ENCODE measurements around the gene ANKRD17.

Gene ANKRD17

GRCh38 chr4:73181231-73181630 is 77.4 kb downstream of the ANKRD17 start:
- TF ChIP-seq USF1 (IDR thresholded peaks at IDR 0.05): no peak
- TF ChIP-seq RAD21 (IDR thresholded peaks at IDR 0.05; ENCODE audit: low read depth): no peak
- no peak for TF ChIP-seq MAX (IDR thresholded peaks at IDR 0.05)

DNA sequence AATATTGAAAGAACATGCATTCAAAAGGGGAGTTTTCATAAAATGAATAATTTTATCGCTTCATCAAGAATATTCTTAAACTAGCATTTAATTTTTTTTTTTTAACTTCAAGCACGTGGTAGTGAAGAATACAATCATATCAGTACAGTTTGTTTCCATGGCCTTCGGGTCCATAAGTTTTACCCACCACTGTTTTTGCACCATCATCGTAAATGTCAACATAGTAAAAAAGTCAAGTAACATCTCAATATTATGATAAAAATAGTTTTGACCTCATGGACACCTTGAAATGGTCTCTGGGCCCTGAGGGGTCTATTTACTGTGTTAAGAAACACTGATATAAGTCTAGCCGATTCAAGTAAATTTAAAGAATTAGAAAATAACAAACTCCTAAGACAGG is 80.2 kb downstream of the ANKRD17 start:
- TF ChIP-seq EP300 (IDR thresholded peaks at IDR 0.05; ENCODE audit: borderline replicate concordance) (no peak), USF1 (IDR thresholded peaks at IDR 0.05) (no peak), YY1 (IDR thresholded peaks at IDR 0.05; ENCODE audit: low read depth) (no peak), RAD21 (IDR thresholded peaks at IDR 0.05; ENCODE audit: low read depth) (no peak), ZBTB7A (IDR thresholded peaks at IDR 0.05; ENCODE audit: low read depth) (no peak), EGR1 (IDR thresholded peaks at IDR 0.05) (no peak), TEAD4 (IDR thresholded peaks at IDR 0.05) (no peak), CREB1 (IDR thresholded peaks at IDR 0.05; ENCODE audit: low read depth) (no peak), REST (IDR thresholded peaks at IDR 0.05; ENCODE audit: low read depth) (no peak)

DNA sequence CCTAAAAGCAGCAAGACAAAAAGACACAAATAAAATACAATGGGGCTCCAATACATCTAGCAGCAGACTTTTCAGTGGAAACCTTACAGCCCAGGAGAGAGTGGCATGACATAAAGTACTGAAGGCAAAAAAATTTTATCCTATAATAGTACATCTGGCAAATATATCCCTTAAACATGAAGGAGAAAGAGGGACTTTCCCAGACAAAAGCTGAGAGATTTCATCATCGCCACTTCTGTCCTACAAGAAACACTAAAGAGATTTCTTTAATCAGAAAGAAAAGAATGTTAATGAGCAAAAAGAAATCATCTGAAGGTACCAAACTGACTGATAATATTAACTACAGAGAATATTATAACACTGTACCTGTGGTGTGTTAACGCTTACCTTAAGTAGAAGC is 86.4 kb downstream of the ANKRD17 start:
- no peak for TF ChIP-seq TCF12 (IDR thresholded peaks at IDR 0.05; ENCODE audit: low read depth)
- TF ChIP-seq RAD21 (IDR thresholded peaks at IDR 0.05; ENCODE audit: low read depth): no peak
- no peak for TF ChIP-seq CREB1 (IDR thresholded peaks at IDR 0.05; ENCODE audit: low read depth)
- TF ChIP-seq TEAD4 (IDR thresholded peaks at IDR 0.05): no peak
- TF ChIP-seq EP300 (IDR thresholded peaks at IDR 0.05; ENCODE audit: borderline replicate concordance): no peak
- no peak for TF ChIP-seq YY1 (IDR thresholded peaks at IDR 0.05; ENCODE audit: low read depth)
- no peak for TF ChIP-seq ZBTB7A (IDR thresholded peaks at IDR 0.05; ENCODE audit: low read depth)
- no peak for TF ChIP-seq EGR1 (IDR thresholded peaks at IDR 0.05)
- TF ChIP-seq NFIC (IDR thresholded peaks at IDR 0.05): no peak
- no peak for TF ChIP-seq CEBPB (IDR thresholded peaks at IDR 0.05)
- TF ChIP-seq FOXM1 (IDR thresholded peaks at IDR 0.05; ENCODE audit: borderline replicate concordance, low read depth): no peak
- no peak for TF ChIP-seq REST (IDR thresholded peaks at IDR 0.05; ENCODE audit: low read depth)
- TF ChIP-seq TAF1 (IDR thresholded peaks at IDR 0.05; ENCODE audit: low read depth): no peak

GRCh38 chr4:73170518-73171198 is 87.9 kb downstream of the ANKRD17 start:
- TF ChIP-seq CREB1 (IDR thresholded peaks at IDR 0.05; ENCODE audit: low read depth) (no peak), EP300 (IDR thresholded peaks at IDR 0.05; ENCODE audit: borderline replicate concordance) (no peak), YY1 (IDR thresholded peaks at IDR 0.05; ENCODE audit: low read depth) (no peak), TAF1 (IDR thresholded peaks at IDR 0.05; ENCODE audit: low read depth) (no peak), ZBTB7A (IDR thresholded peaks at IDR 0.05; ENCODE audit: low read depth) (no peak), MAX (IDR thresholded peaks at IDR 0.05) (no peak), TCF12 (IDR thresholded peaks at IDR 0.05; ENCODE audit: low read depth) (no peak), RAD21 (IDR thresholded peaks at IDR 0.05; ENCODE audit: low read depth) (no peak), EGR1 (IDR thresholded peaks at IDR 0.05) (no peak), USF1 (IDR thresholded peaks at IDR 0.05) (no peak)

- TF ChIP-seq EGR1 (IDR thresholded peaks at IDR 0.05): no peak
- no peak for TF ChIP-seq TEAD4 (IDR thresholded peaks at IDR 0.05)
- TF ChIP-seq CREB1 (IDR thresholded peaks at IDR 0.05; ENCODE audit: low read depth): no peak
- TF ChIP-seq TAF1 (IDR thresholded peaks at IDR 0.05; ENCODE audit: low read depth): no peak
Observed at GRCh38 chr4:73166212-73166611, 92.4 kb downstream of the ANKRD17 start.

- no peak for TF ChIP-seq ZBTB7A (IDR thresholded peaks at IDR 0.05; ENCODE audit: low read depth)
- no peak for TF ChIP-seq RAD21 (IDR thresholded peaks at IDR 0.05; ENCODE audit: low read depth)
- no peak for TF ChIP-seq YY1 (IDR thresholded peaks at IDR 0.05; ENCODE audit: low read depth)
Observed at GRCh38 chr4:73161527-73162185, 96.9 kb downstream of the ANKRD17 start.

Data from Ishikawa (cell line).